Fibroblast of pulmonary artery (primary cell): ENCODE data around the gene ZDHHC8.

Experiments used
- DNase-seq: peaks from one replicate; pipeline ENCODE4 v3.0.0-alpha.2; 2010; ENCODE audit warnings: low read depth
- H3K4me3 ChIP-seq: replicated peaks from 2 replicates; pipeline ENCODE4 v1.5.1; 2011; ENCODE audit warnings: low read depth, mild to moderate bottlenecking, control low read depth, low read length, moderate library complexity
- CTCF ChIP-seq: IDR thresholded peaks from 2 replicates; pipeline ENCODE4 v1.5.1; 2011; ENCODE audit warnings: mild to moderate bottlenecking, control low read depth, low read length, inconsistent platforms; ENCODE audit errors: missing control alignments

Gene ZDHHC8

DNA sequence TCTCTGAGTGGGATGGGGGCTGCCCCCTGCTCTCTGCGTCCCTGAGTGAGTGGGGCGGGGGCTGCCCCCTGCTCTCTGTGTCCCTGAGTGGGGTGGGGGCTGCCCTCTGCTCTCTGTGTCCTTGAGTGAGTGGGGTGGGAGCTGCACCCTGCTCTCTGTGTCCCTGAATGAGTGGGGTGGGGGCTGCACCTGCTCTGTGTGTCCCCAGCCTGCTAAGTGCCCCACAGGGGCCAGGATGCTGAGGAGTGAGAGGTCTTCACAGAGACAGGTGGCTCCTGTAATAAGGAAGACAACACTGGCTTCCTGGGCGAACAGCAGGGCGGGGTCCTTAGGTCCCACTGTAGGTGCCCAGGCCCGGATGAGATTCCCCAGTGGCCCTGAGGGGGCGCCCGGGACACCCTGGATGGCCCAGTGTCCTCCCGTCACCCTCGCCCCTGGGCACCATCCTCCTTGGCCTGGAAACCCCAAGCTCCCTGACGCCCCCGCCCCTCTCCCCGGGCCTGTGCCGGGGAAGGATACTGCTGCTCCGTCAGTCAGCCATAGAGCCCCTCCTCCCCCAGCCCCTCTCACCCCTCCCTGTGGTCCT lies 23.1 kb downstream of the ZDHHC8 start:
- H3K4me3 ChIP-seq: no peak overlapping the region
- no peak for TF ChIP-seq CTCF
- DNase-seq: no peak

- no peak overlapping the region for H3K4me3 ChIP-seq
- TF ChIP-seq CTCF: no peak
- peak; percentile 12 for DNase-seq
These were observed 23.9 kb downstream of the ZDHHC8 start for GRCh38 chr22:20155330-20156041.

DNA sequence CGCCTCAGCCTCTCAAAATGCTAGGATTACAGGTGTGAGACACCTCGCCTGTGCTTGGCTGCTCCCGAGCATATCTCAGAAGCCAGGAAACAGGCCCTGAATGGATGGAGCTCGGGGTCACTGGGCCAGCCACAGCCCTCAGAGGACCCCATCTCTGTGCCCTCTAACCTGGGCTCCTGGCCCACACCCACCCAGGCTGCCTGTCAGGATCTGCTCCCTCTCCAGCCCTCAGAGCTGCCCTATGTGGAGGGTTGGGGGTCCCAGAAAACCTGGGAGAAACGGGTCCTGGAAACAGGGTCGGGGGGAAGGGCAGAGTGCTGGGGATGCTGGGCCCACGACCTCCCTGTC lies 24.4 kb downstream of the ZDHHC8 start:
- DNase-seq: no peak
- H3K4me3 ChIP-seq: no peak overlapping the region
- no peak for TF ChIP-seq CTCF

GRCh38 chr22:20156611-20157429 lies 25.2 kb downstream of the ZDHHC8 start:
- DNase-seq: peak; percentile 81
- peak; percentile 93 for TF ChIP-seq CTCF
- H3K4me3 ChIP-seq: no peak overlapping the region

- no peak for TF ChIP-seq CTCF
- H3K4me3 ChIP-seq: no peak overlapping the region
- DNase-seq: no peak
These were observed 26.0 kb downstream of the ZDHHC8 start for GRCh38 chr22:20157430-20158183.

DNA sequence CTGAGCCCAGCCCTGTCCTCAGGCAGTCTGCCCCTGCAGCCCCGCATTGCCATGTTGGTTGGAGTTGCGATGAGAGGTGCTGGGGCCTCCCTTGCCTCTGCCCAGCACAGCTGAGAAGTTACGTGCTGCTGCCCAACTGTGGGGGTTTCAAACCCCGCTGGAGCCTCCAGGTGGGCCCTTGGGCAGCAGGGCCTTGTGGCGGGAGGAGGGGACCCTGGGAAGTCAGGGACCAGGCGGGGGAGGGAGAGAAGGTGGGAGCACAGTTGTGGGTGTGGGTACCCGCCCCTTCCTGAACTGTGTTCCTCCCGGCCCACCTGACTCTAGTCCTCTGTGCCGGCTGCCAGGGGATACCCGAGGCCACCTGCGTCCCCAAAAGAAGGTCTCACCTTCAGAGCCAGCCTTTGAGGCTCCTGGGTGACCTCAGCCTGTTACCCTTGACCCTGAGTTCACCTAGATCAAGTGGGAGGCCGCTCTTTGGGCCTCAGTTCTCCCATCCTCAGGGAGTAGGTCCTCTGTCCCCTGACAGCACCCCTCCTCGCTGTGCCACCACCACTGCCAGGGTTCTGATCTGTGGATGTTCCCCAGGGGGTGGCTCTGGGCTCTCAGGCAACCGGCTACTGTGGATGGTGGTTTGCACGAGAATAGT lies 26.9 kb downstream of the ZDHHC8 start:
- DNase-seq: no peak
- no peak overlapping the region for H3K4me3 ChIP-seq
- no peak for TF ChIP-seq CTCF
